HepG2 (cell line): ENCODE data around the gene NES. TPM values are rescaled to one million over a fixed set of nuclear protein-coding genes. Genes with fewer than 3 reads are reported as not detected.

Experiments
- ATF5 ChIP-seq: sonication (generic); formaldehyde crosslinking; IDR thresholded peaks from 2 replicates; pipeline ENCODE4 v1.4.0; 2020; ENCODE audit warnings: mild to moderate bottlenecking, low read depth, missing genetic modification reagents
- ELK4 ChIP-seq: sonication (generic); formaldehyde crosslinking; IDR thresholded peaks from 2 replicates; pipeline ENCODE4 v1.9.0; 2021; ENCODE audit warnings: missing genetic modification reagents, borderline replicate concordance
- FOSL1 ChIP-seq: sonication (generic); formaldehyde crosslinking; IDR thresholded peaks from 2 replicates; pipeline ENCODE4 v1.9.0; 2021; ENCODE audit warnings: missing genetic modification reagents, borderline replicate concordance
- FOXC1 ChIP-seq: sonication (generic); formaldehyde crosslinking; IDR thresholded peaks from 2 replicates; pipeline ENCODE4 v1.8.0; 2022; ENCODE audit warnings: mild to moderate bottlenecking, missing genetic modification reagents, borderline replicate concordance
- GMEB2 ChIP-seq: IDR thresholded peaks from 2 replicates; pipeline ENCODE4 v1.6.1; 2016; ENCODE audit warnings: missing biosample characterization, missing genetic modification reagents, low read depth
- HOXA9 ChIP-seq: sonication (generic); formaldehyde crosslinking; IDR thresholded peaks from 2 replicates; pipeline ENCODE4 v1.8.1; 2022; ENCODE audit warnings: missing genetic modification reagents, mild to moderate bottlenecking, moderate library complexity, borderline replicate concordance
- KLF6 ChIP-seq: IDR thresholded peaks from 2 replicates; pipeline ENCODE4 v1.8.0; 2016; ENCODE audit warnings: missing biosample characterization, missing genetic modification reagents
- NBN ChIP-seq: fragments of 450-650 bp; conservative IDR thresholded peaks from 2 replicates; pipeline ENCODE4 v1.6.1; 2017
- PITX1 ChIP-seq: sonication (generic); formaldehyde crosslinking; IDR thresholded peaks from 2 replicates; pipeline ENCODE4 v1.5.1; 2020; ENCODE audit warnings: mild to moderate bottlenecking, missing genetic modification reagents
- SSRP1 ChIP-seq: IDR thresholded peaks from 2 replicates; pipeline ENCODE4 v1.6.1; 2016; ENCODE audit warnings: control low read depth
- ZBTB42 ChIP-seq: sonication (generic); formaldehyde crosslinking; IDR thresholded peaks from 2 replicates; pipeline ENCODE4 v1.5.0; 2020; ENCODE audit warnings: mild to moderate bottlenecking, missing genetic modification reagents
- ZBTB8A ChIP-seq: sonication (generic); formaldehyde crosslinking; IDR thresholded peaks from 2 replicates; pipeline ENCODE4 v1.4.0; 2020; ENCODE audit warnings: mild to moderate bottlenecking, low read depth, missing genetic modification reagents, borderline replicate concordance
- ZMYM3 ChIP-seq: sonication (generic); formaldehyde crosslinking; IDR thresholded peaks from 2 replicates; pipeline ENCODE4 v1.5.1; 2020; ENCODE audit warnings: mild to moderate bottlenecking, missing genetic modification reagents
- ZNF326 ChIP-seq: sonication (generic); formaldehyde crosslinking; IDR thresholded peaks from 2 replicates; pipeline ENCODE4 v1.4.0; 2020; ENCODE audit warnings: missing genetic modification reagents, borderline replicate concordance
- ZNF703 ChIP-seq: sonication (generic); formaldehyde crosslinking; IDR thresholded peaks from 2 replicates; pipeline ENCODE4 v1.5.1; 2020; ENCODE audit warnings: missing genetic modification reagents, mild to moderate bottlenecking, moderate library complexity, borderline replicate concordance
- ZNF800 ChIP-seq: sonication (generic); formaldehyde crosslinking; IDR thresholded peaks from 2 replicates; pipeline ENCODE4 v1.4.0; 2020; ENCODE audit warnings: missing genetic modification reagents
- polyA plus RNA-seq, 8 experiments: library from polyadenylated mRNA; depleted of rRNA in 3 of 8; stranded (reverse) in 7 of 8; unstranded in 1 of 8; fragments of >200 nt; fragmentation: Illumina TruSeq in 4 of 8; extraction: Trizol in 4 of 8; gene quantifications; 2 replicates each; pipeline versions ENCODE4 v1.2.1 to v1.2.3, GENCODE V29; 2011 to 2016; ENCODE audit warnings: low read depth in 4 of 8, missing spikeins in 1 of 8, mixed read lengths in 1 of 8; ENCODE audit not compliant: insufficient read depth in 1 of 8
- total RNA-seq, 5 experiments: library from RNA; depleted of rRNA; stranded (reverse); fragments of >200 nt; fragmentation: Illumina TruSeq; extraction: Trizol; gene quantifications; 2 replicates each; pipeline ENCODE4 v1.2.3, GENCODE V29; 2016; ENCODE audit warnings: low read depth in 1 of 5
- TF ChIP-seq, protein P1 (sequence below): sonication (generic); formaldehyde crosslinking; IDR thresholded peaks from 2 replicates; pipeline ENCODE4 v1.4.0; 2020; ENCODE audit warnings: missing genetic modification reagents, borderline replicate concordance
- TF ChIP-seq, protein P2 (sequence below): sonication (generic); formaldehyde crosslinking; IDR thresholded peaks from 2 replicates; pipeline ENCODE4 v1.8.0; 2023; ENCODE audit warnings: mild to moderate bottlenecking, missing genetic modification reagents
- TF ChIP-seq, protein P3 (sequence below): sonication (generic); formaldehyde crosslinking; IDR thresholded peaks from 2 replicates; pipeline ENCODE4 v1.8.0; 2022; ENCODE audit warnings: low read depth, missing genetic modification reagents

NES gene
- total and polyA plus RNA-seq, 2 of the 13 experiments (the other 11 are each of a cell fraction or from before 2014, with no cell fraction given): 1.7 to 16.6 TPM

- TF ChIP-seq GMEB2 (CRISPR knock-in tag): no peak
- TF ChIP-seq, protein P1, sequence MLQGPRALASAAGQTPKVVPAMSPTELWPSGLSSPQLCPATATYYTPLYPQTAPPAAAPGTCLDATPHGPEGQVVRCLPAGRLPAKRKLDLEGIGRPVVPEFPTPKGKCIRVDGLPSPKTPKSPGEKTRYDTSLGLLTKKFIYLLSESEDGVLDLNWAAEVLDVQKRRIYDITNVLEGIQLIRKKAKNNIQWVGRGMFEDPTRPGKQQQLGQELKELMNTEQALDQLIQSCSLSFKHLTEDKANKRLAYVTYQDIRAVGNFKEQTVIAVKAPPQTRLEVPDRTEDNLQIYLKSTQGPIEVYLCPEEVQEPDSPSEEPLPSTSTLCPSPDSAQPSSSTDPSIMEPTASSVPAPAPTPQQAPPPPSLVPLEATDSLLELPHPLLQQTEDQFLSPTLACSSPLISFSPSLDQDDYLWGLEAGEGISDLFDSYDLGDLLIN (CRISPR knock-in tag): no peak
- TF ChIP-seq, protein P2, sequence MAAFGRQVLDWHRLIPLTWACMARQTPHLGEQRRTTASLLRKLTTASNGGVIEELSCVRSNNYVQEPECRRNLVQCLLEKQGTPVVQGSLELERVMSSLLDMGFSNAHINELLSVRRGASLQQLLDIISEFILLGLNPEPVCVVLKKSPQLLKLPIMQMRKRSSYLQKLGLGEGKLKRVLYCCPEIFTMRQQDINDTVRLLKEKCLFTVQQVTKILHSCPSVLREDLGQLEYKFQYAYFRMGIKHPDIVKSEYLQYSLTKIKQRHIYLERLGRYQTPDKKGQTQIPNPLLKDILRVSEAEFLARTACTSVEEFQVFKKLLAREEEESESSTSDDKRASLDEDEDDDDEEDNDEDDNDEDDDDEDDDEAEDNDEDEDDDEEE (CRISPR knock-in tag): no peak
- no peak for TF ChIP-seq ZBTB42 (CRISPR knock-in tag)
- TF ChIP-seq FOSL1: no peak
- no peak for TF ChIP-seq ZNF326 (CRISPR knock-in tag)
- no peak for TF ChIP-seq ATF5 (CRISPR knock-in tag)
- TF ChIP-seq KLF6 (CRISPR knock-in tag): no peak
- TF ChIP-seq NBN: no peak
- no peak for TF ChIP-seq ELK4
- no peak for TF ChIP-seq ZBTB8A (CRISPR knock-in tag)
- no peak for TF ChIP-seq ZNF703
- TF ChIP-seq ZNF800 (CRISPR knock-in tag): no peak
- no peak for TF ChIP-seq SSRP1 (CRISPR knock-in tag)
- TF ChIP-seq PITX1: no peak
- TF ChIP-seq ZMYM3 (CRISPR knock-in tag): no peak; the same call in 1 of the 2 replicates
- no peak for TF ChIP-seq FOXC1
- no peak for TF ChIP-seq HOXA9 (CRISPR knock-in tag)
- TF ChIP-seq, protein P3, sequence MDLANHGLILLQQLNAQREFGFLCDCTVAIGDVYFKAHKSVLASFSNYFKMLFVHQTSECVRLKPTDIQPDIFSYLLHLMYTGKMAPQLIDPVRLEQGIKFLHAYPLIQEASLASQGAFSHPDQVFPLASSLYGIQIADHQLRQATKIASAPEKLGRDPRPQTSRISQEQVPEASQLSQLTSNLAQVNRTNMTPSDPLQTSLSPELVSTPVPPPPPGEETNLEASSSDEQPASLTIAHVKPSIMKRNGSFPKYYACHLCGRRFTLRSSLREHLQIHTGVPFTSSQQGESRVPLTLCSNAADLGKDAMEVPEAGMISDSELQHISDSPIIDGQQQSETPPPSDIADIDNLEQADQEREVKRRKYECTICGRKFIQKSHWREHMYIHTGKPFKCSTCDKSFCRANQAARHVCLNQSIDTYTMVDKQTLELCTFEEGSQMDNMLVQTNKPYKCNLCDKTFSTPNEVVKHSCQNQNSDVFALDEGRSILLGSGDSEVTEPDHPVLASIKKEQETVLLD (CRISPR knock-in tag): no peak
Measured at GRCh38 chr1:156677616-156678596, 699 bp upstream of the NES start (continued).
